Hepatocyte (in vitro differentiated cells): Measurements from ENCODE around the gene RALA. TPM values are rescaled to one million over a fixed set of nuclear protein-coding genes. Genes with fewer than 3 reads are reported as not detected.

Experiments
- DNase-seq: peaks from one replicate; pipeline ENCODE4 v3.0.0-alpha.2; 2016; ENCODE audit warnings: low spot score
- H2AFZ ChIP-seq: fragments of 200-600 bp; sonication (generic); 2 replicates; pipeline ENCODE4 v1.6.0; 2016; ENCODE audit warnings: antibody characterized with exemption, mild to moderate bottlenecking
- H3K27ac ChIP-seq: fragments of 200-600 bp; sonication (generic); 2 replicates; pipeline ENCODE4 v1.5.1; 2016; ENCODE audit warnings: mild to moderate bottlenecking
- H3K27me3 ChIP-seq: fragments of 200-600 bp; sonication (generic); 2 replicates; pipeline ENCODE4 v1.6.1; 2016
- H3K36me3 ChIP-seq: fragments of 200-600 bp; sonication (generic); replicated peaks from 2 replicates; pipeline ENCODE4 v1.5.1; 2016; ENCODE audit warnings: low read depth; ENCODE audit not compliant: insufficient read depth
- H3K4me1 ChIP-seq: fragments of 200-600 bp; sonication (generic); 2 replicates; pipeline ENCODE4 v1.5.1; 2016; ENCODE audit warnings: mild to moderate bottlenecking, moderate library complexity; ENCODE audit not compliant: insufficient read depth
- H3K4me2 ChIP-seq: fragments of 200-600 bp; sonication (generic); 2 replicates; pipeline ENCODE4 v1.6.0; 2016
- H3K4me3 ChIP-seq: fragments of 200-600 bp; sonication (generic); 2 replicates; pipeline ENCODE4 v1.5.1; 2016; ENCODE audit warnings: mild to moderate bottlenecking
- H3K79me2 ChIP-seq: fragments of 200-600 bp; sonication (generic); 2 replicates; pipeline ENCODE4 v1.6.0; 2017; ENCODE audit warnings: mild to moderate bottlenecking
- H3K9me2 ChIP-seq: fragments of 200-600 bp; sonication (generic); replicated peaks from 2 replicates; pipeline ENCODE4 v1.6.0; 2017; ENCODE audit warnings: mild to moderate bottlenecking; ENCODE audit not compliant: insufficient read depth
- H3K9me3 ChIP-seq: fragments of 200-600 bp; sonication (generic); 2 replicates; pipeline ENCODE4 v1.5.1; 2016; ENCODE audit warnings: low read depth, mild to moderate bottlenecking
- H4K20me1 ChIP-seq: fragments of 200-600 bp; sonication (generic); 2 replicates; pipeline ENCODE4 v1.6.0; 2016; ENCODE audit warnings: mild to moderate bottlenecking; ENCODE audit not compliant: insufficient read depth, poor library complexity, severe bottlenecking
- EZH2 ChIP-seq: fragments of 200-600 bp; sonication (generic); IDR thresholded peaks from 2 replicates; pipeline ENCODE4 v1.6.1; 2016; ENCODE audit warnings: antibody characterized with exemption, mild to moderate bottlenecking, borderline replicate concordance
- EZH2phosphoT487 ChIP-seq: fragments of 200-600 bp; sonication (generic); IDR thresholded peaks from one replicate; pipeline ENCODE4 v1.6.1; 2018; ENCODE audit warnings: antibody characterized with exemption, mild to moderate bottlenecking, low read depth, moderate library complexity; ENCODE audit not compliant: unreplicated experiment, severe bottlenecking
- WGBS: methylation state at CpG from one replicate; pipeline ENCODE4 v1.1.6; 2016; ENCODE audit warnings: low lambda C conversion rate; ENCODE audit errors: missing lambda C conversion rate; 5-methylcytosine and 5-hydroxymethylcytosine counted together
- polyA plus RNA-seq: library from polyadenylated mRNA; unstranded; fragments of >200 nt; fragmentation: Nextera tagmentation; extraction: Ambion mirVana; gene quantifications from 2 replicates; pipeline ENCODE4 v1.2.1, GENCODE V29; 2016
- total RNA-seq: library from RNA; depleted of rRNA; stranded (reverse); fragments of >200 nt; gene quantifications from 2 replicates; pipeline ENCODE4 v1.2.3, GENCODE V29; 2014
- TF ChIP-seq, protein P1 (sequence below): fragments of 200-600 bp; sonication (generic); IDR thresholded peaks from 2 replicates; pipeline ENCODE4 v1.5.1; 2016; ENCODE audit warnings: antibody characterized with exemption, mild to moderate bottlenecking; ENCODE audit not compliant: poor library complexity

Gene RALA
- total and polyA plus RNA-seq, 2 experiments from 2014 or later: 25.5 to 42.8 TPM

DNA sequence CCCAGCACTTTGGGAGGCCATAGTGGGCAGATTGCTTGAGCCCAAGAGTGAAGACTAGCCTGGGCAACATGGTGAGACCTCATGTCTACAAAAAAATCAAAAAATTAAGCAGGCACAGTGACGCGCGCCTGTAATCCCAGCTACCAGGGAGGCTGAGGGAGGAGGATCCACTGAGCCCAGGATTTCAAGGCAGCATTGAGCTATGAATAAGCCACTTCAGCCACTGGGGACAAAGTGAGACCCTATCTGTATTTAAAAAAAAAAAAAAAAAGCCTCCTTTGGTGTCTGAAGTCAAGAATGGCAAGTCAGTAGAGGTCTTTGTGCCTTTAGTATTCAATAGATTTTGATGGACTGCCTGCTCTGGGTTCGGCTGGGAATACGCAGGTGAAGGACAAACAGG, 85.7 kb downstream of the RALA start:
- TF ChIP-seq, protein P1, sequence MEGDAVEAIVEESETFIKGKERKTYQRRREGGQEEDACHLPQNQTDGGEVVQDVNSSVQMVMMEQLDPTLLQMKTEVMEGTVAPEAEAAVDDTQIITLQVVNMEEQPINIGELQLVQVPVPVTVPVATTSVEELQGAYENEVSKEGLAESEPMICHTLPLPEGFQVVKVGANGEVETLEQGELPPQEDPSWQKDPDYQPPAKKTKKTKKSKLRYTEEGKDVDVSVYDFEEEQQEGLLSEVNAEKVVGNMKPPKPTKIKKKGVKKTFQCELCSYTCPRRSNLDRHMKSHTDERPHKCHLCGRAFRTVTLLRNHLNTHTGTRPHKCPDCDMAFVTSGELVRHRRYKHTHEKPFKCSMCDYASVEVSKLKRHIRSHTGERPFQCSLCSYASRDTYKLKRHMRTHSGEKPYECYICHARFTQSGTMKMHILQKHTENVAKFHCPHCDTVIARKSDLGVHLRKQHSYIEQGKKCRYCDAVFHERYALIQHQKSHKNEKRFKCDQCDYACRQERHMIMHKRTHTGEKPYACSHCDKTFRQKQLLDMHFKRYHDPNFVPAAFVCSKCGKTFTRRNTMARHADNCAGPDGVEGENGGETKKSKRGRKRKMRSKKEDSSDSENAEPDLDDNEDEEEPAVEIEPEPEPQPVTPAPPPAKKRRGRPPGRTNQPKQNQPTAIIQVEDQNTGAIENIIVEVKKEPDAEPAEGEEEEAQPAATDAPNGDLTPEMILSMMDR: no peak
- TF ChIP-seq EZH2 (no peak), EZH2phosphoT487 (no peak)
- no peaks in the 10 kb centered on the region for H4K20me1 ChIP-seq
- H3K9me2 ChIP-seq: no peaks in the 10 kb centered on the region
- DNase-seq: no peak
- no peaks in the 10 kb centered on the region for H3K79me2 ChIP-seq
- 96% methylated on average over 5 of the region's 5 CpGs for WGBS
- no peaks in the 10 kb centered on the region for H3K9me3 ChIP-seq
- H3K4me1 ChIP-seq: peaks cover 10% of the 10 kb centered on the region
- no peaks in the 10 kb centered on the region for H3K27me3 ChIP-seq
- no peak overlapping the region for H3K4me3 ChIP-seq
- no peak overlapping the region for H3K27ac ChIP-seq
- H3K36me3 ChIP-seq: no peaks in the 10 kb centered on the region
- no peak overlapping the region for H2AFZ ChIP-seq
- no peak overlapping the region for H3K4me2 ChIP-seq

DNA sequence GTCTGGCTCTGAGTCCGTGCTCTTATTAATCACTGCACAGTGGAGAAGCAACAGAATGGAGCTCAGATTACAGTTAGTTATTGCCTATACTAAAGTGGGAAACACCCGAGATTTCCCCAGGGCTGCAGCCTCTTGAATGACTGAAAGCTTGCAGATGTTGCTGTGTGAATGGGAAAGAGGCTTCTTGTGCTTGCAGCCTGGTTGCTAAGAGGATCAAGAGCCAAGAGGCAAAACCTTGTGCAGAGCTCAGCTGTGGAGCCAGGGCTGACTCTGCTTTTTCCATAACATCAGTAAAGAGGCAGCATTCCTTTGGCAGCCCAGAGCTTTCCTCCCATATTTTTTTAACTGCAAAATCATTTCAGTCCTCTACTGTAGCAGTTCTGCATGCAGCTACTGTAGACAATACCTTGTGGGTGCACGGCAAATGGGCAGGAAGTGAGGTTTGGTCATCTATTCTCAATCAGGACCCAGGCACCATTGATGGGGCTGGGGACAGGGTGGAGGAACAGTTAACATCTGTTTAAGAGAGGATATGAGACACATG, 86.5 kb downstream of the RALA start:
- Histone ChIP-seq H3K4me3 (no peak overlapping the region), H3K4me2 (no peak overlapping the region), H3K36me3 (no peaks in the 10 kb centered on the region), H4K20me1 (no peaks in the 10 kb centered on the region), H3K27me3 (no peaks in the 10 kb centered on the region), H3K79me2 (no peaks in the 10 kb centered on the region), H3K9me3 (no peaks in the 10 kb centered on the region), H3K4me1 (peaks cover 10% of the 10 kb centered on the region), H3K27ac (no peak overlapping the region), H3K9me2 (no peaks in the 10 kb centered on the region), H2AFZ (no peak overlapping the region)
- 45% methylated on average over 3 of the region's 3 CpGs for WGBS
- TF ChIP-seq, protein P1: no peak
- TF ChIP-seq EZH2 (no peak), EZH2phosphoT487 (no peak)
- peak; percentile 74 for DNase-seq

DNA sequence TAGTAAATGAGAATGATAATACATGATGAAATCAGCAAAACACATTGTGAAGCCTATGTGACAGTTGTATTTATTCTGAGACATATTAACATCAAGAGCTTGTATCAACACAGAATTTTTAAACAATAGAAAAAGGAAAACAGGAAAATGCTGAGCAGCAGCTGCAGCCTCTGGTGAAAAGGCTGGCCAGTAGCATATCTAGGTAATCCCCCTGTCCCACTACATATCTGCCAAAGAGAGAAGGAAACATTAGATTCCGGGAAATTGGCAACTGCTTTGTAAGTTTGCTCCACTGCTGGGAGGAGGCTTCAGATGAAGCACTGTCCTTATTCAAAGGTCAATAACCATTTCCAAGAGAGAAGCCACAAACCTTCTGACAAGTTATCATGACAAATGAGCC, 89.4 kb downstream of the RALA start:
- no peaks in the 10 kb centered on the region for H4K20me1 ChIP-seq
- TF ChIP-seq, protein P1: no peak
- TF ChIP-seq EZH2phosphoT487 (no peak), EZH2 (no peak)

More for the DNA sequence above, 89.4 kb downstream of the RALA start:
- Histone ChIP-seq H3K4me2 (no peak overlapping the region), H3K4me3 (no peak overlapping the region), H3K27ac (no peak overlapping the region), H3K9me3 (no peaks in the 10 kb centered on the region), H3K79me2 (no peaks in the 10 kb centered on the region), H2AFZ (no peak overlapping the region), H3K9me2 (no peaks in the 10 kb centered on the region), H3K27me3 (no peaks in the 10 kb centered on the region), H3K36me3 (no peaks in the 10 kb centered on the region), H3K4me1 (peaks cover 10% of the 10 kb centered on the region)
- WGBS: 82% methylated on average over 1 of the region's 1 CpG
- DNase-seq: no peak
